WI38 (cell line): ENCODE data around the gene SYNGR4.
"Not testable (repeated sequence)": the region's sequence is repeated elsewhere in the genome, so short reads cannot be mapped to it uniquely, and the experiment has no call there.

Experiments
- H3K4me3 ChIP-seq: 2 replicates; pipeline ENCODE4 v1.5.1; 2011; ENCODE audit warnings: low read depth, mild to moderate bottlenecking, control low read depth, low read length
- CTCF ChIP-seq: IDR thresholded peaks from 2 replicates; pipeline ENCODE4 v1.5.1; 2012; ENCODE audit warnings: low read depth, mild to moderate bottlenecking, control low read depth, low read length

The SYNGR4 gene

GRCh38 chr19:48363810-48364597, at the start of gene SYNGR4, which contains the start of gene TMEM143:
Gene SYNGR4, plus strand, starts transcription at chr19:48364367. Its CDS starts 1,476 bp downstream, at chr19:48365843.
Gene TMEM143, minus strand, starts transcription at chr19:48363940. Its CDS starts 20 bp downstream, at chr19:48363920.
- H3K4me3 ChIP-seq, result peak within 1 kb of the TSS; percentile 79
- TF ChIP-seq CTCF, result no peak

GRCh38 chr19:48315712-48316111, 48.5 kb upstream of the SYNGR4 start:
- H3K4me3 ChIP-seq, result no peak overlapping the region
- TF ChIP-seq CTCF, result no peak

GRCh38 chr19:48317708-48317960, 46.5 kb upstream of the SYNGR4 start:
- not testable (repeated sequence) for H3K4me3 ChIP-seq

- H3K4me3 ChIP-seq, result no peak overlapping the region
- no peak for TF ChIP-seq CTCF
Observed at GRCh38 chr19:48318286-48318987, 45.7 kb upstream of the SYNGR4 start.

GRCh38 chr19:48319647-48320541, 44.3 kb upstream of the SYNGR4 start:
- H3K4me3 ChIP-seq, result no peak overlapping the region
- TF ChIP-seq CTCF, result peak; percentile 70

GRCh38 chr19:48321372-48321621, 42.9 kb upstream of the SYNGR4 start:
- peak overlapping the region; percentile 46 for H3K4me3 ChIP-seq
- TF ChIP-seq CTCF, result no peak

- peak overlapping the region; percentile 47 for H3K4me3 ChIP-seq
- no peak for TF ChIP-seq CTCF
Observed at GRCh38 chr19:48321622-48322591, 42.3 kb upstream of the SYNGR4 start.
